Measurements from ENCODE around the gene HSPG2. TPM values are rescaled to one million over a fixed set of nuclear protein-coding genes. Genes with fewer than 3 reads are reported as not detected.

Gene HSPG2
- total RNA-seq, 1 experiment from 2014 or later: 35.1 TPM

DNA sequence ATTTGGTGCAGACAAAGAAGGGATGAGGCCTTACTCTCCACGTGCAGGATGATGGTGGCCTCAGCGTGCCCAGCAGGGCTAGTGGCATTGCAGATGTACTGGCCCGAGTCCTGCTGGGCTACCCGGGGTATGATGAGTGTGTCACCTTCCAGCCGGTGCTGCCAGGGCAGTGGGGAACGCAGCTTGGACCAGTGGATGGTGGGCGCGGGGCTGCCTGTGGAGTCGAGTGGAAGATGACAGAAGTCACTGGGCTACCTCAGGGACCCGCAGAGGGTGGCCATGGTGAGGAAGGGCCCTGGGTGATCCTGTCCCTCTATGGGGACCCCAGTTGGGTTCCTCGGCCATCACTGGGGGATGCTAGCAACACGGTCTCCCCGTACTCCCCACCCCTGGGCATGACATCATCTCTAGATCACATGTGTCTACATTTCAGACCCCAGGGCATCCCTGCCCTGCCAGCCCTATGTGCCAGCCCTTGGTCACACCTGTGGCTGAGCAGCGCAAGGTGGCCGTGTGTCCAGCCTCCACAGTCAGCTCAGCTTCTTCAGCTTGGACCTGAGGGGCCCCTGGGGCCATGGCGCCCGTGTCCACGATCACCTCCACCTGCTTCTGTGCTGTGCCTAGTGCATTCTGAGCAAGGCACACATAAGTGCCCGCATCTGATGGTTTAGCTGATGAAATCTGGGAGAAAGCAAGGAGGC lies 97.6 kb downstream of the HSPG2 start:
- no peak overlapping the region for H3K4me3 ChIP-seq (ENCODE audit: low read length)
- no peak overlapping the region for H3K4me2 ChIP-seq (ENCODE audit: low read length)
- BruUV-seq (replicated peaks): no TSS peak
- no peak overlapping the region for H3K9ac ChIP-seq (ENCODE audit: low read length)
- no peak overlapping the region for H3K27ac ChIP-seq (ENCODE audit: low read length)
- peaks cover 15% of the 10 kb centered on the region for H3K36me3 ChIP-seq (ENCODE audit: low read depth, low read length)
- H3K4me1 ChIP-seq (ENCODE audit: insufficient read depth, low read length): no peaks in the 10 kb centered on the region
- TF ChIP-seq EZH2 (IDR thresholded peaks at IDR 0.05; ENCODE audit: low read length, unreplicated experiment) (no peak), EZH2phosphoT487 (IDR thresholded peaks at IDR 0.05; ENCODE audit: borderline replicate concordance, low read length) (no peak)
- TF ChIP-seq, protein P1, sequence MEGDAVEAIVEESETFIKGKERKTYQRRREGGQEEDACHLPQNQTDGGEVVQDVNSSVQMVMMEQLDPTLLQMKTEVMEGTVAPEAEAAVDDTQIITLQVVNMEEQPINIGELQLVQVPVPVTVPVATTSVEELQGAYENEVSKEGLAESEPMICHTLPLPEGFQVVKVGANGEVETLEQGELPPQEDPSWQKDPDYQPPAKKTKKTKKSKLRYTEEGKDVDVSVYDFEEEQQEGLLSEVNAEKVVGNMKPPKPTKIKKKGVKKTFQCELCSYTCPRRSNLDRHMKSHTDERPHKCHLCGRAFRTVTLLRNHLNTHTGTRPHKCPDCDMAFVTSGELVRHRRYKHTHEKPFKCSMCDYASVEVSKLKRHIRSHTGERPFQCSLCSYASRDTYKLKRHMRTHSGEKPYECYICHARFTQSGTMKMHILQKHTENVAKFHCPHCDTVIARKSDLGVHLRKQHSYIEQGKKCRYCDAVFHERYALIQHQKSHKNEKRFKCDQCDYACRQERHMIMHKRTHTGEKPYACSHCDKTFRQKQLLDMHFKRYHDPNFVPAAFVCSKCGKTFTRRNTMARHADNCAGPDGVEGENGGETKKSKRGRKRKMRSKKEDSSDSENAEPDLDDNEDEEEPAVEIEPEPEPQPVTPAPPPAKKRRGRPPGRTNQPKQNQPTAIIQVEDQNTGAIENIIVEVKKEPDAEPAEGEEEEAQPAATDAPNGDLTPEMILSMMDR (conservative IDR thresholded peaks at IDR 0.05; ENCODE audit: low read depth, low read length): no peak
- POLR2A ChIA-PET (ENCODE audit: unreplicated experiment): no interaction called here
- DNase-seq: no peak
- H3K79me2 ChIP-seq (ENCODE audit: low read length): no peaks in the 10 kb centered on the region
- no peak overlapping the region for H2AFZ ChIP-seq (ENCODE audit: low read length)
- H3F3A ChIP-seq (ENCODE audit: low read length, unreplicated experiment): no peaks in the 10 kb centered on the region
- no peak for ATAC-seq
- no peaks in the 10 kb centered on the region for H3K9me2 ChIP-seq (replicated peaks; ENCODE audit: low read length)
- no peaks in the 10 kb centered on the region for H3K9me3 ChIP-seq (ENCODE audit: low read length)
- H4K20me1 ChIP-seq (ENCODE audit: low read length): no peaks in the 10 kb centered on the region
- H3K27me3 ChIP-seq (ENCODE audit: low read length): no peaks in the 10 kb centered on the region
- CTCF ChIA-PET: no interaction called here
- intact Hi-C loops (cut with micrococcal nuclease): no loop called here

DNA sequence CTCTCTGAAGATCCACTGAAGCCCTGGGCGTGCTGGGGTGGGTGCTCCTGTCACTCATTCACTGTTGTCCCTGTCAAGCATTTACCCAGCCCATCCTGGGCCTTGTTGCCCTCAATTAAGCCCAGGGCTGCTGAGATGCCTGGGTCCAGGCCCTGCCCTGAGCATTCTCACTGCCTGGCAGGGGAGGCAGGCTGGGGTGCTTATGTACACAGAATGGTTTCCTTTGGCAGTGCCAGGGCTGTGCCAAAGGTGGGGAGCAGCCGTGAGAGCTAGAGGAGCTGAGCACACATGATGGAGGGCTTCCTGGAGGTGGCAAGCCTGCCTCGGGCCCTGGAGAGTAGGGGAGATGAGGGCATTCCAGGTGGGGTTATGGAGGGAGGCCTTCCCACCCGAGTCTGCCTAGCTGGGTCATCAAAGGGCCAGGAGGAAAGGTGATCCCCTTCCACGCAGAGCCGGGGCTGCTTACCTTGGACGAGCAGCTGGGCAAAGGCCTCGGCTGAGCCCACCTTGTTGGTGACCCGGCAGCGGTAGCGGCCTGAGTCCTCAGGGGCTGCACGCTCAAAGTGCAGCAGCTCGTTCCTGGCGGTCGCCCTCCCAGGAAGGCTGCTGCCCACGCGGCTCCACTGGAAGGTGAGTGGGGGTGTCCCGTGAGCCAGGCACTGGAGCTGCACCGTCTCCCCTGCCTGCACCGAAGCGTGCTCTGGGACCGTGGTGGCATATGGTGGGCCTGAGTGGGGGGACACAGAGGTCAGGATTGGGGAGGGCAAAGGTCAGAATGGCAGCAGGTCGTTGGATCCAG lies 98.6 kb downstream of the HSPG2 start:
- Histone ChIP-seq H3K36me3 (ENCODE audit: low read depth, low read length) (peaks cover 24% of the 10 kb centered on the region), H3K9ac (ENCODE audit: low read length) (no peak overlapping the region), H3K27ac (ENCODE audit: low read length) (no peak overlapping the region), H3K9me2 (replicated peaks; ENCODE audit: low read length) (no peaks in the 10 kb centered on the region), H4K20me1 (ENCODE audit: low read length) (no peaks in the 10 kb centered on the region), H3K4me3 (ENCODE audit: low read length) (no peak overlapping the region), H3K79me2 (ENCODE audit: low read length) (no peaks in the 10 kb centered on the region), H3K4me2 (ENCODE audit: low read length) (no peak overlapping the region), H2AFZ (ENCODE audit: low read length) (no peak overlapping the region), H3K27me3 (ENCODE audit: low read length) (no peaks in the 10 kb centered on the region), H3K9me3 (ENCODE audit: low read length) (no peaks in the 10 kb centered on the region), H3K4me1 (ENCODE audit: insufficient read depth, low read length) (no peaks in the 10 kb centered on the region), H3F3A (ENCODE audit: low read length, unreplicated experiment) (no peaks in the 10 kb centered on the region)
- ATAC-seq (no peak), DNase-seq (no peak)
- TF ChIP-seq EZH2phosphoT487 (IDR thresholded peaks at IDR 0.05; ENCODE audit: borderline replicate concordance, low read length) (no peak), EZH2 (IDR thresholded peaks at IDR 0.05; ENCODE audit: low read length, unreplicated experiment) (no peak)
- TF ChIP-seq, protein P1 (conservative IDR thresholded peaks at IDR 0.05; ENCODE audit: low read depth, low read length): no peak
- no TSS peak for BruUV-seq (replicated peaks)
- ChIA-PET POLR2A (ENCODE audit: unreplicated experiment) (no interaction called here), CTCF (no interaction called here)
- intact Hi-C loops (cut with micrococcal nuclease): no loop called here

DNA sequence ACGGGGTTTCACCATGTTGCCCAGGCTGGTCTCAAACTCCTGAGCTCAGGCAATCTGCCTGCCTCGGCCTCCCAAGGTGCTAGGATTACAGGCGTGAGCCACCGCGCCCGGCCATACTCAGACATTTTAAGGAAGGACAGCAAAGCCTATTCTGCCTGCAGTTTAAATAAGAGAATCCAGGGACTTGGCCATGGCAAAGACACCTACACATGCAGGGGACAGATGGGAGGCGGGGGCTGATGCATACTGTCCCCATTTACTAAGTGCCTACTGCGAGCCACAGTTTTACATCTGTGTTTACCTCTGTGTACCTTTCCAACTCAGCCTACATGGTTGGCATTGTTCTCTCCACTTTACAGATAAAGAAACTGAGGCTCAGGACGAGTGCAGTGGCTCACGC lies 99.6 kb downstream of the HSPG2 start:
- no peak for ATAC-seq
- no peak overlapping the region for H2AFZ ChIP-seq (ENCODE audit: low read length)
- no peak for TF ChIP-seq EZH2phosphoT487 (IDR thresholded peaks at IDR 0.05; ENCODE audit: borderline replicate concordance, low read length)
- TF ChIP-seq, protein P1 (conservative IDR thresholded peaks at IDR 0.05; ENCODE audit: low read depth, low read length): no peak
- no peak for TF ChIP-seq EZH2 (IDR thresholded peaks at IDR 0.05; ENCODE audit: low read length, unreplicated experiment)
- POLR2A ChIA-PET (ENCODE audit: unreplicated experiment): no interaction called here
- H3K4me3 ChIP-seq (ENCODE audit: low read length): no peak overlapping the region
- H3K9me3 ChIP-seq (ENCODE audit: low read length): no peaks in the 10 kb centered on the region
- DNase-seq: no peak
- H3K27me3 ChIP-seq (ENCODE audit: low read length): no peaks in the 10 kb centered on the region
- H3K9me2 ChIP-seq (replicated peaks; ENCODE audit: low read length): no peaks in the 10 kb centered on the region
- BruUV-seq (replicated peaks): no TSS peak
- no peak overlapping the region for H3K4me2 ChIP-seq (ENCODE audit: low read length)
- CTCF ChIA-PET: no interaction called here
- H4K20me1 ChIP-seq (ENCODE audit: low read length): no peaks in the 10 kb centered on the region
- intact Hi-C loops (cut with micrococcal nuclease): no loop called here
- peaks cover 27% of the 10 kb centered on the region for H3K36me3 ChIP-seq (ENCODE audit: low read depth, low read length)
- H3K79me2 ChIP-seq (ENCODE audit: low read length): no peaks in the 10 kb centered on the region
- H3K27ac ChIP-seq (ENCODE audit: low read length): no peak overlapping the region
- H3F3A ChIP-seq (ENCODE audit: low read length, unreplicated experiment): no peaks in the 10 kb centered on the region
- no peaks in the 10 kb centered on the region for H3K4me1 ChIP-seq (ENCODE audit: insufficient read depth, low read length)
- H3K9ac ChIP-seq (ENCODE audit: low read length): no peak overlapping the region

Measured in PC-3 (cell line).